Measurements from ENCODE around the gene PHKB. TPM values are rescaled to one million over a fixed set of nuclear protein-coding genes. Genes with fewer than 3 reads are reported as not detected.

Gene PHKB
- total and polyA plus RNA-seq, 2 of the 8 experiments (the other 6 are each of a cell fraction or from before 2014, with no cell fraction given) = 18.6 to 38.3 TPM

DNA sequence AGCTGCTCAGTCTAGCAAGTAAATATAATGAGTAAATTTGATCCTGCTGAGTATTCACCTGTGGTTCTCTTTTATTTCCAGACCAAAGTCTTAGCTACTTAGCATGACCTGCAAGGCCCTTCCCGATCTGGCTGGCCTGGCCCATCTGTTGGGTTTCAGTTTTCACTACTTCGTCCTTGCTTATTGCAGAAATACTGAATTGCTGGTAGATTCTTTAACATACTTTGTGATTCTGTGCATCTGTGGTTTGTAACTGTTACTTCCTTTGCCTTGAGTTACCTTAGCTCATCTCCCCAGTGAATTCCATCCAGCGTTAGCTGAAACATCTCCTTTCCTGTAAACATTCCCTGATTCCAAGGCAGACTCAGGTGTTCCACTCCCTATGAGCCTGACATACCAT is 131.1 kb downstream of the PHKB start (continued):
- TF ChIP-seq, protein P1, sequence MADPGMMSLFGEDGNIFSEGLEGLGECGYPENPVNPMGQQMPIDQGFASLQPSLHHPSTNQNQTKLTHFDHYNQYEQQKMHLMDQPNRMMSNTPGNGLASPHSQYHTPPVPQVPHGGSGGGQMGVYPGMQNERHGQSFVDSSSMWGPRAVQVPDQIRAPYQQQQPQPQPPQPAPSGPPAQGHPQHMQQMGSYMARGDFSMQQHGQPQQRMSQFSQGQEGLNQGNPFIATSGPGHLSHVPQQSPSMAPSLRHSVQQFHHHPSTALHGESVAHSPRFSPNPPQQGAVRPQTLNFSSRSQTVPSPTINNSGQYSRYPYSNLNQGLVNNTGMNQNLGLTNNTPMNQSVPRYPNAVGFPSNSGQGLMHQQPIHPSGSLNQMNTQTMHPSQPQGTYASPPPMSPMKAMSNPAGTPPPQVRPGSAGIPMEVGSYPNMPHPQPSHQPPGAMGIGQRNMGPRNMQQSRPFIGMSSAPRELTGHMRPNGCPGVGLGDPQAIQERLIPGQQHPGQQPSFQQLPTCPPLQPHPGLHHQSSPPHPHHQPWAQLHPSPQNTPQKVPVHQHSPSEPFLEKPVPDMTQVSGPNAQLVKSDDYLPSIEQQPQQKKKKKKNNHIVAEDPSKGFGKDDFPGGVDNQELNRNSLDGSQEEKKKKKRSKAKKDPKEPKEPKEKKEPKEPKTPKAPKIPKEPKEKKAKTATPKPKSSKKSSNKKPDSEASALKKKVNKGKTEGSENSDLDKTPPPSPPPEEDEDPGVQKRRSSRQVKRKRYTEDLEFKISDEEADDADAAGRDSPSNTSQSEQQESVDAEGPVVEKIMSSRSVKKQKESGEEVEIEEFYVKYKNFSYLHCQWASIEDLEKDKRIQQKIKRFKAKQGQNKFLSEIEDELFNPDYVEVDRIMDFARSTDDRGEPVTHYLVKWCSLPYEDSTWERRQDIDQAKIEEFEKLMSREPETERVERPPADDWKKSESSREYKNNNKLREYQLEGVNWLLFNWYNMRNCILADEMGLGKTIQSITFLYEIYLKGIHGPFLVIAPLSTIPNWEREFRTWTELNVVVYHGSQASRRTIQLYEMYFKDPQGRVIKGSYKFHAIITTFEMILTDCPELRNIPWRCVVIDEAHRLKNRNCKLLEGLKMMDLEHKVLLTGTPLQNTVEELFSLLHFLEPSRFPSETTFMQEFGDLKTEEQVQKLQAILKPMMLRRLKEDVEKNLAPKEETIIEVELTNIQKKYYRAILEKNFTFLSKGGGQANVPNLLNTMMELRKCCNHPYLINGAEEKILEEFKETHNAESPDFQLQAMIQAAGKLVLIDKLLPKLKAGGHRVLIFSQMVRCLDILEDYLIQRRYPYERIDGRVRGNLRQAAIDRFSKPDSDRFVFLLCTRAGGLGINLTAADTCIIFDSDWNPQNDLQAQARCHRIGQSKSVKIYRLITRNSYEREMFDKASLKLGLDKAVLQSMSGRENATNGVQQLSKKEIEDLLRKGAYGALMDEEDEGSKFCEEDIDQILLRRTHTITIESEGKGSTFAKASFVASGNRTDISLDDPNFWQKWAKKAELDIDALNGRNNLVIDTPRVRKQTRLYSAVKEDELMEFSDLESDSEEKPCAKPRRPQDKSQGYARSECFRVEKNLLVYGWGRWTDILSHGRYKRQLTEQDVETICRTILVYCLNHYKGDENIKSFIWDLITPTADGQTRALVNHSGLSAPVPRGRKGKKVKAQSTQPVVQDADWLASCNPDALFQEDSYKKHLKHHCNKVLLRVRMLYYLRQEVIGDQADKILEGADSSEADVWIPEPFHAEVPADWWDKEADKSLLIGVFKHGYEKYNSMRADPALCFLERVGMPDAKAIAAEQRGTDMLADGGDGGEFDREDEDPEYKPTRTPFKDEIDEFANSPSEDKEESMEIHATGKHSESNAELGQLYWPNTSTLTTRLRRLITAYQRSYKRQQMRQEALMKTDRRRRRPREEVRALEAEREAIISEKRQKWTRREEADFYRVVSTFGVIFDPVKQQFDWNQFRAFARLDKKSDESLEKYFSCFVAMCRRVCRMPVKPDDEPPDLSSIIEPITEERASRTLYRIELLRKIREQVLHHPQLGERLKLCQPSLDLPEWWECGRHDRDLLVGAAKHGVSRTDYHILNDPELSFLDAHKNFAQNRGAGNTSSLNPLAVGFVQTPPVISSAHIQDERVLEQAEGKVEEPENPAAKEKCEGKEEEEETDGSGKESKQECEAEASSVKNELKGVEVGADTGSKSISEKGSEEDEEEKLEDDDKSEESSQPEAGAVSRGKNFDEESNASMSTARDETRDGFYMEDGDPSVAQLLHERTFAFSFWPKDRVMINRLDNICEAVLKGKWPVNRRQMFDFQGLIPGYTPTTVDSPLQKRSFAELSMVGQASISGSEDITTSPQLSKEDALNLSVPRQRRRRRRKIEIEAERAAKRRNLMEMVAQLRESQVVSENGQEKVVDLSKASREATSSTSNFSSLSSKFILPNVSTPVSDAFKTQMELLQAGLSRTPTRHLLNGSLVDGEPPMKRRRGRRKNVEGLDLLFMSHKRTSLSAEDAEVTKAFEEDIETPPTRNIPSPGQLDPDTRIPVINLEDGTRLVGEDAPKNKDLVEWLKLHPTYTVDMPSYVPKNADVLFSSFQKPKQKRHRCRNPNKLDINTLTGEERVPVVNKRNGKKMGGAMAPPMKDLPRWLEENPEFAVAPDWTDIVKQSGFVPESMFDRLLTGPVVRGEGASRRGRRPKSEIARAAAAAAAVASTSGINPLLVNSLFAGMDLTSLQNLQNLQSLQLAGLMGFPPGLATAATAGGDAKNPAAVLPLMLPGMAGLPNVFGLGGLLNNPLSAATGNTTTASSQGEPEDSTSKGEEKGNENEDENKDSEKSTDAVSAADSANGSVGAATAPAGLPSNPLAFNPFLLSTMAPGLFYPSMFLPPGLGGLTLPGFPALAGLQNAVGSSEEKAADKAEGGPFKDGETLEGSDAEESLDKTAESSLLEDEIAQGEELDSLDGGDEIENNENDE (IDR thresholded peaks at IDR 0.05; ENCODE audit: insufficient replicate concordance, low read length) = no peak
- TF ChIP-seq RFX5 (IDR thresholded peaks at IDR 0.05; ENCODE audit: borderline replicate concordance, low read depth, low read length) (no peak), NANOG (IDR thresholded peaks at IDR 0.05; ENCODE audit: insufficient read depth, low read depth, low read length, poor library complexity, severe bottlenecking) (no peak), FOSL1 (IDR thresholded peaks at IDR 0.05; ENCODE audit: insufficient read depth, low read depth, low read length) (no peak), SP4 (IDR thresholded peaks at IDR 0.05; ENCODE audit: low read length) (no peak)
- TF ChIP-seq, protein P2, sequence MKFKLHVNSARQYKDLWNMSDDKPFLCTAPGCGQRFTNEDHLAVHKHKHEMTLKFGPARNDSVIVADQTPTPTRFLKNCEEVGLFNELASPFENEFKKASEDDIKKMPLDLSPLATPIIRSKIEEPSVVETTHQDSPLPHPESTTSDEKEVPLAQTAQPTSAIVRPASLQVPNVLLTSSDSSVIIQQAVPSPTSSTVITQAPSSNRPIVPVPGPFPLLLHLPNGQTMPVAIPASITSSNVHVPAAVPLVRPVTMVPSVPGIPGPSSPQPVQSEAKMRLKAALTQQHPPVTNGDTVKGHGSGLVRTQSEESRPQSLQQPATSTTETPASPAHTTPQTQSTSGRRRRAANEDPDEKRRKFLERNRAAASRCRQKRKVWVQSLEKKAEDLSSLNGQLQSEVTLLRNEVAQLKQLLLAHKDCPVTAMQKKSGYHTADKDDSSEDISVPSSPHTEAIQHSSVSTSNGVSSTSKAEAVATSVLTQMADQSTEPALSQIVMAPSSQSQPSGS (IDR thresholded peaks at IDR 0.05; ENCODE audit: low read length) = no peak

All from H1 (cell line).